ENCODE results near the gene SLAIN1. TPM values are rescaled to one million over a fixed set of nuclear protein-coding genes. Genes with fewer than 3 reads are reported as not detected.

SLAIN1 gene
- total RNA-seq, 1 donor from 2014 or later = 3.4 TPM

GRCh38 chr13:77729502-77730221, 32.2 kb downstream of the SLAIN1 start:
- no peak for TF ChIP-seq CTCF (IDR thresholded peaks at IDR 0.05; ENCODE audit: insufficient read depth, low read depth, low read length)
- Histone ChIP-seq H3K4me3 (ENCODE audit: insufficient read depth, low read depth, low read length) (no peak overlapping the region), H3K9me3 (ENCODE audit: insufficient read depth, low read depth, low read length) (no peaks in the 10 kb centered on the region), H2AFZ (ENCODE audit: low read depth, low read length) (no peak overlapping the region), H3K4me1 (ENCODE audit: insufficient read depth, low read length) (no peaks in the 10 kb centered on the region), H3K27ac (ENCODE audit: low read depth, low read length) (no peak overlapping the region), H3K36me3 (ENCODE audit: insufficient read depth, low read length) (no peaks in the 10 kb centered on the region), H4K20me1 (ENCODE audit: insufficient read depth, low read length) (no peaks in the 10 kb centered on the region), H3K27me3 (ENCODE audit: insufficient read depth, low read length) (no peaks in the 10 kb centered on the region), H3K4me2 (ENCODE audit: low read length) (no peak overlapping the region), H3K9ac (ENCODE audit: low read length) (no peak overlapping the region), H3K79me2 (ENCODE audit: insufficient read depth, low read length) (no peaks in the 10 kb centered on the region)
- Mint-ChIP-seq H3K4me3 (ENCODE audit: unreplicated experiment) (no peak overlapping the region), H3K4me1 (ENCODE audit: low read depth, unreplicated experiment) (peaks cover 3% of the 10 kb centered on the region), H3K9me3 (ENCODE audit: unreplicated experiment) (no peaks in the 10 kb centered on the region), H3K27me3 (ENCODE audit: low read depth, unreplicated experiment) (no peaks in the 10 kb centered on the region), H3K36me3 (ENCODE audit: low read depth, unreplicated experiment) (no peaks in the 10 kb centered on the region), H3K27ac (ENCODE audit: unreplicated experiment) (no peak overlapping the region)
- DNase-seq (ENCODE audit: low read depth) = no peak
- FAIRE-seq = no peak

GRCh38 chr13:77730572-77730971, 33.1 kb downstream of the SLAIN1 start:
- no peaks in the 10 kb centered on the region for H3K27me3 ChIP-seq (ENCODE audit: insufficient read depth, low read length)
- no peak for FAIRE-seq
- H3K4me1 ChIP-seq (ENCODE audit: insufficient read depth, low read length) = no peaks in the 10 kb centered on the region
- no peak overlapping the region for H3K4me3 ChIP-seq (ENCODE audit: insufficient read depth, low read depth, low read length)
- no peak for DNase-seq (ENCODE audit: low read depth)
- no peaks in the 10 kb centered on the region for H3K79me2 ChIP-seq (ENCODE audit: insufficient read depth, low read length)
- no peaks in the 10 kb centered on the region for H3K9me3 Mint-ChIP-seq (ENCODE audit: unreplicated experiment)
- no peaks in the 10 kb centered on the region for H3K36me3 Mint-ChIP-seq (ENCODE audit: low read depth, unreplicated experiment)
- no peak overlapping the region for H3K27ac Mint-ChIP-seq (ENCODE audit: unreplicated experiment)
- H3K4me1 Mint-ChIP-seq (ENCODE audit: low read depth, unreplicated experiment) = peaks cover 3% of the 10 kb centered on the region
- TF ChIP-seq EZH2 (IDR thresholded peaks at IDR 0.05; ENCODE audit: insufficient read depth, low read length) = no peak
- TF ChIP-seq CTCF (IDR thresholded peaks at IDR 0.05; ENCODE audit: insufficient read depth, low read depth, low read length) = no peak
- no peaks in the 10 kb centered on the region for H4K20me1 ChIP-seq (ENCODE audit: insufficient read depth, low read length)
- H3K9me3 ChIP-seq (ENCODE audit: insufficient read depth, low read depth, low read length) = no peaks in the 10 kb centered on the region
- no peak overlapping the region for H3K4me3 Mint-ChIP-seq (ENCODE audit: unreplicated experiment)
- no peak overlapping the region for H3K27ac ChIP-seq (ENCODE audit: low read depth, low read length)
- H3K9ac ChIP-seq (ENCODE audit: low read length) = no peak overlapping the region
- H3K27me3 Mint-ChIP-seq (ENCODE audit: low read depth, unreplicated experiment) = no peaks in the 10 kb centered on the region
- H3K4me2 ChIP-seq (ENCODE audit: low read length) = no peak overlapping the region
- H2AFZ ChIP-seq (ENCODE audit: low read depth, low read length) = no peak overlapping the region
- no peaks in the 10 kb centered on the region for H3K36me3 ChIP-seq (ENCODE audit: insufficient read depth, low read length)

GRCh38 chr13:77732287-77732686, 34.8 kb downstream of the SLAIN1 start:
- no peak overlapping the region for H3K4me2 ChIP-seq (ENCODE audit: low read length)
- Mint-ChIP-seq H3K9me3 (ENCODE audit: unreplicated experiment) (no peaks in the 10 kb centered on the region), H3K36me3 (ENCODE audit: low read depth, unreplicated experiment) (no peaks in the 10 kb centered on the region), H3K4me1 (ENCODE audit: low read depth, unreplicated experiment) (peaks cover 3% of the 10 kb centered on the region), H3K27ac (ENCODE audit: unreplicated experiment) (no peak overlapping the region), H3K4me3 (ENCODE audit: unreplicated experiment) (no peak overlapping the region), H3K27me3 (ENCODE audit: low read depth, unreplicated experiment) (no peaks in the 10 kb centered on the region)
- H3K4me1 ChIP-seq (ENCODE audit: insufficient read depth, low read length) = no peaks in the 10 kb centered on the region
- TF ChIP-seq EZH2 (IDR thresholded peaks at IDR 0.05; ENCODE audit: insufficient read depth, low read length) (no peak), CTCF (IDR thresholded peaks at IDR 0.05; ENCODE audit: insufficient read depth, low read depth, low read length) (no peak)
- no peak overlapping the region for H3K9ac ChIP-seq (ENCODE audit: low read length)
- no peak for DNase-seq (ENCODE audit: low read depth)
- no peaks in the 10 kb centered on the region for H3K27me3 ChIP-seq (ENCODE audit: insufficient read depth, low read length)
- no peaks in the 10 kb centered on the region for H3K79me2 ChIP-seq (ENCODE audit: insufficient read depth, low read length)
- H3K36me3 ChIP-seq (ENCODE audit: insufficient read depth, low read length) = no peaks in the 10 kb centered on the region
- H4K20me1 ChIP-seq (ENCODE audit: insufficient read depth, low read length) = no peaks in the 10 kb centered on the region
- H2AFZ ChIP-seq (ENCODE audit: low read depth, low read length) = no peak overlapping the region
- FAIRE-seq = no peak
- H3K4me3 ChIP-seq (ENCODE audit: insufficient read depth, low read depth, low read length) = no peak overlapping the region
- H3K27ac ChIP-seq (ENCODE audit: low read depth, low read length) = no peak overlapping the region
- H3K9me3 ChIP-seq (ENCODE audit: insufficient read depth, low read depth, low read length) = no peaks in the 10 kb centered on the region
